ENCODE data around the gene ITPK1. TPM values are rescaled to one million over a fixed set of nuclear protein-coding genes. Genes with fewer than 3 reads are reported as not detected.

ITPK1 gene
- total RNA-seq, 1 experiment from 2014 or later = 80.3 TPM

GRCh38 chr14:92926180-92926845 lies 189.4 kb downstream of the ITPK1 start:
- no peak for DNase-seq (ENCODE audit: low spot score)

- DNase-seq (ENCODE audit: low spot score) = no peak
Observed at GRCh38 chr14:92925446-92925845, 190.3 kb downstream of the ITPK1 start.

GRCh38 chr14:92924247-92924646 lies 191.5 kb downstream of the ITPK1 start:
- DNase-seq (ENCODE audit: low spot score) = no peak

GRCh38 chr14:92923744-92924103 lies 192.0 kb downstream of the ITPK1 start:
- no peak for DNase-seq (ENCODE audit: low spot score)

GRCh38 chr14:92922883-92923743 lies 192.6 kb downstream of the ITPK1 start, which contains the start of gene CHGA:
CHGA (plus strand) TSS chr14:92923150; CDS start chr14:92923360, 210 bp downstream.
- no peak for DNase-seq (ENCODE audit: low spot score)

- DNase-seq (ENCODE audit: low spot score) = no peak
Observed at GRCh38 chr14:92922155-92922735, 193.5 kb downstream of the ITPK1 start.

- DNase-seq (ENCODE audit: low spot score) = no peak
Observed at GRCh38 chr14:92920001-92920400, 195.7 kb downstream of the ITPK1 start.

- DNase-seq (ENCODE audit: low spot score) = no peak
Observed at GRCh38 chr14:92917956-92918355, 197.8 kb downstream of the ITPK1 start.

GRCh38 chr14:92917041-92917940 lies 198.4 kb downstream of the ITPK1 start:
- DNase-seq (ENCODE audit: low spot score) = no peak

GRCh38 chr14:92916201-92916600 lies 199.5 kb downstream of the ITPK1 start:
- no peak for DNase-seq (ENCODE audit: low spot score)

- peak; percentile 18 for DNase-seq (ENCODE audit: low spot score)
Observed at GRCh38 chr14:92914087-92914656, 201.6 kb downstream of the ITPK1 start.

- DNase-seq (ENCODE audit: low spot score) = no peak
Observed at GRCh38 chr14:92907316-92907911, 208.3 kb downstream of the ITPK1 start.

- no peak for DNase-seq (ENCODE audit: low spot score)
Observed at GRCh38 chr14:92906823-92907222, 208.9 kb downstream of the ITPK1 start.

- no peak for DNase-seq (ENCODE audit: low spot score)
Observed at GRCh38 chr14:92906420-92906819, 209.3 kb downstream of the ITPK1 start.

- DNase-seq (ENCODE audit: low spot score) = no peak
Observed at GRCh38 chr14:92905667-92906066, 210.1 kb downstream of the ITPK1 start.

- DNase-seq (ENCODE audit: low spot score) = no peak
Observed at GRCh38 chr14:92903359-92903758, 212.4 kb downstream of the ITPK1 start.

- no peak for DNase-seq (ENCODE audit: low spot score)
Observed at GRCh38 chr14:92902726-92903125, 213.0 kb downstream of the ITPK1 start.

- no peak for DNase-seq (ENCODE audit: low spot score)
Observed at GRCh38 chr14:92902191-92902590, 213.5 kb downstream of the ITPK1 start.

GRCh38 chr14:92900660-92901059 lies 215.1 kb downstream of the ITPK1 start:
- no peak for DNase-seq (ENCODE audit: low spot score)

GRCh38 chr14:92898566-92899131 lies 217.1 kb downstream of the ITPK1 start:
- DNase-seq (ENCODE audit: low spot score) = no peak
